Gastrocnemius medialis (tissue), 4 donors: ENCODE measurements around the gene RPL36AL. TPM values are rescaled to one million over a fixed set of nuclear protein-coding genes. Genes with fewer than 3 reads are reported as not detected.
"Not testable (repeated sequence)": the region's sequence is repeated elsewhere in the genome, so short reads cannot be mapped to it uniquely, and the experiment has no call there.

Experiments used
- ATAC-seq, 2 donors: fragments of 150-250 bp; one replicate each; pipeline ENCODE4 v1.9.1; 2016
- DNase-seq, 2 donors: peaks; one replicate each; pipeline ENCODE4 v3.0.0-alpha.2; 2019
- H3K27ac ChIP-seq, 4 donors: fragments of 200-600 bp; sonication (generic); 1 replicate in 1 of 4; 2 replicates in 3 of 4; pipeline ENCODE4 v1.5.1; 2016 to 2018; ENCODE audit warnings: mild to moderate bottlenecking in 2 of 4, moderate library complexity in 1 of 4
- H3K27me3 ChIP-seq, 3 donors: fragments of 200-600 bp; sonication (generic) in 2 of 3; 1 replicate in 1 of 3; 2 replicates in 2 of 3; pipeline versions ENCODE4 v1.5.1 to v1.6.0; 2016 to 2019; ENCODE audit warnings: mild to moderate bottlenecking in 1 of 3, moderate library complexity in 1 of 3
- H3K36me3 ChIP-seq, 2 donors: fragments of 200-600 bp; sonication (generic) in 1 of 2; one replicate each; pipeline ENCODE4 v1.5.1; 2017 to 2018
- H3K4me1 ChIP-seq, 2 donors: fragments of 200-600 bp; sonication (generic) in 1 of 2; one replicate each; pipeline ENCODE4 v1.5.1; 2016 to 2017; ENCODE audit warnings: mild to moderate bottlenecking in 2 of 2
- H3K4me3 ChIP-seq, 4 donors: fragments of 200-600 bp; sonication (generic) in 3 of 4; 1 replicate in 1 of 4; 2 replicates in 3 of 4; pipeline ENCODE4 v1.5.1; 2016 to 2019; ENCODE audit warnings: mild to moderate bottlenecking in 2 of 4
- H3K9me3 ChIP-seq, 3 donors: fragments of 200-600 bp; sonication (generic) in 2 of 3; 1 replicate in 1 of 3; 2 replicates in 2 of 3; pipeline ENCODE4 v1.5.1; 2016 to 2019
- POLR2A ChIP-seq, 2 donors: fragments of 450-650 bp; IDR thresholded peaks; one replicate each; pipeline ENCODE4 v1.6.1; 2017; ENCODE audit warnings: antibody characterized with exemption in 2 of 2, mild to moderate bottlenecking in 2 of 2, moderate library complexity in 2 of 2
- in situ Hi-C, 4 donors: fragments of 200-750 bp; cut with MboI; loops; one replicate each; pipeline versions ENCODE4 v1.15.0 to v1.8.0; 2017; ENCODE audit warnings: low sequenced_read_pairs in 4 of 4
- intact Hi-C: fragments of 100-400 bp; cut with DNase I; formaldehyde crosslinking; loops from one replicate; pipeline ENCODE4 v1.15.1; 2023; ENCODE audit warnings: low total_unique reads
- total RNA-seq, 4 donors: library from RNA; depleted of rRNA; stranded (reverse); fragments of >200 nt; gene quantifications; one replicate each; pipeline versions ENCODE4 v1.1.0 to v1.2.3, GENCODE V29; 2016
- TF ChIP-seq, protein P1 (sequence below), 5 experiments: fragments of 450-650 bp in 3 of 5; fragments of 200-600 bp in 2 of 5; sonication (generic) in 2 of 5; IDR thresholded peaks in 4 of 5; conservative IDR thresholded peaks in 1 of 5; 1 replicate in 4 of 5; 2 replicates in 1 of 5; pipeline ENCODE4 v1.5.1; 2016 to 2019; ENCODE audit warnings: antibody characterized with exemption in 5 of 5, mild to moderate bottlenecking in 3 of 5, moderate library complexity in 3 of 5

RPL36AL gene
- total RNA-seq, 4 donors from 2014 or later: 156 to 226 (median 203) TPM

DNA sequence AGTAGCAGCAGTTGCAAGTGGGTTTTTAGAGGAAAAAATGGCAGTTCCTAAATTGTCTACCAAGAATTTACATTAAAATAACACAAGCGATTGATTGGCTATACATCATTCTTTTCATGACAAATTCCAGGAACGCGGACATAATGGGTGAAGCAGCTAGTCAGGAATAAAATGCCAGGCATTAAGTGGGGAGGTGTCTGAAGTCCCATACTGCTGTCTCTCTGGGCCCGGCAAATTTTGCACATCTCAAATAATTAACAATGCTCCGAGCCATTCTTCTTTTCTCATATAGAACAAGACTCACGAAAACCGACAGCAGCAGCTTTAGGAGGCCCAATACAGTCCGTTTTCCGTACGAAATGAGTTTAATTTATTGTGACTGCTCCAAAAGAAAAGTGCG is 696 bp downstream of the RPL36AL start:
- Histone ChIP-seq H3K9me3 (no peaks in the 10 kb centered on the region), H3K4me3 (peak overlapping the region; percentile 78 to 98 (median 93)), H3K27ac (peak overlapping the region; percentile 94 to 99 (median 96)), H3K27me3 (no peaks in the 10 kb centered on the region), H3K36me3 (peaks cover 0 to 16% of the 10 kb centered on the region in 2 donors), H3K4me1 (peaks cover 20 to 34% of the 10 kb centered on the region in 2 donors)
- in situ Hi-C loops: no loop called here
- no peak for TF ChIP-seq POLR2A (IDR thresholded peaks at IDR 0.05)
- TF ChIP-seq, protein P1, sequence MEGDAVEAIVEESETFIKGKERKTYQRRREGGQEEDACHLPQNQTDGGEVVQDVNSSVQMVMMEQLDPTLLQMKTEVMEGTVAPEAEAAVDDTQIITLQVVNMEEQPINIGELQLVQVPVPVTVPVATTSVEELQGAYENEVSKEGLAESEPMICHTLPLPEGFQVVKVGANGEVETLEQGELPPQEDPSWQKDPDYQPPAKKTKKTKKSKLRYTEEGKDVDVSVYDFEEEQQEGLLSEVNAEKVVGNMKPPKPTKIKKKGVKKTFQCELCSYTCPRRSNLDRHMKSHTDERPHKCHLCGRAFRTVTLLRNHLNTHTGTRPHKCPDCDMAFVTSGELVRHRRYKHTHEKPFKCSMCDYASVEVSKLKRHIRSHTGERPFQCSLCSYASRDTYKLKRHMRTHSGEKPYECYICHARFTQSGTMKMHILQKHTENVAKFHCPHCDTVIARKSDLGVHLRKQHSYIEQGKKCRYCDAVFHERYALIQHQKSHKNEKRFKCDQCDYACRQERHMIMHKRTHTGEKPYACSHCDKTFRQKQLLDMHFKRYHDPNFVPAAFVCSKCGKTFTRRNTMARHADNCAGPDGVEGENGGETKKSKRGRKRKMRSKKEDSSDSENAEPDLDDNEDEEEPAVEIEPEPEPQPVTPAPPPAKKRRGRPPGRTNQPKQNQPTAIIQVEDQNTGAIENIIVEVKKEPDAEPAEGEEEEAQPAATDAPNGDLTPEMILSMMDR (IDR thresholded peaks at IDR 0.05 in 4 of 5, conservative IDR thresholded peaks at IDR 0.05 in 1 of 5): no peak
- intact Hi-C loops: loop anchor here (1.0 to 10.0 kb wide), 4 partner anchors 15 to 1625 kb away; partner anchors contain the start of genes LRR1, RPS29 and TMX1
- no peak for ATAC-seq
- DNase-seq: no peak

DNA sequence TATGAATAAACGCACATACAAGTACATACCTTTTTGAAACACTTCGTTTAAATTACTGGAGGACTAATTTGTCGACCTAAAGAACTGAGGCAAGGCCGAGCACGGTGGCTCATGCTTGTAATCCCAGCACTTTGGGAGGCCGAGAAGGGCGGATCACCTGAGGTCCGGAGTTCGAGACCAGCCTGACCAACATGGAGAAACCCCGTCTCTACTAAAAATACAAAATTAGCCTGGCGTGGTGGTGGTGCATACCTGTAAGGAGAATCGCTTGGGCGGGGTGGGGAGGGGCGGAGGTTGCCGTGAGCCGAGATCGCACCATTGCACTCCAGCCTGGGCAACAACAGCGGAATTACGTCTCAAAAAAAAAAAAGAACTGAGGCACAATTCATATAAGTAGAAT is 1.2 kb downstream of the RPL36AL start:
- intact Hi-C loops: loop anchor here (10.0 kb wide), 1 partner anchor 1626 kb away; the partner anchor contains the start of gene TMX1
- H3K9me3 ChIP-seq, H3K27me3 ChIP-seq, in situ Hi-C loops, ATAC-seq, DNase-seq: not testable (repeated sequence)
- Histone ChIP-seq H3K27ac (peak overlapping the region; percentile 94 to 99 (median 96)), H3K4me3 (peak overlapping the region; percentile 78 to 98 (median 93)), H3K36me3 (peaks cover 0 to 16% of the 10 kb centered on the region in 2 donors), H3K4me1 (peaks cover 20 to 34% of the 10 kb centered on the region in 2 donors)

DNA sequence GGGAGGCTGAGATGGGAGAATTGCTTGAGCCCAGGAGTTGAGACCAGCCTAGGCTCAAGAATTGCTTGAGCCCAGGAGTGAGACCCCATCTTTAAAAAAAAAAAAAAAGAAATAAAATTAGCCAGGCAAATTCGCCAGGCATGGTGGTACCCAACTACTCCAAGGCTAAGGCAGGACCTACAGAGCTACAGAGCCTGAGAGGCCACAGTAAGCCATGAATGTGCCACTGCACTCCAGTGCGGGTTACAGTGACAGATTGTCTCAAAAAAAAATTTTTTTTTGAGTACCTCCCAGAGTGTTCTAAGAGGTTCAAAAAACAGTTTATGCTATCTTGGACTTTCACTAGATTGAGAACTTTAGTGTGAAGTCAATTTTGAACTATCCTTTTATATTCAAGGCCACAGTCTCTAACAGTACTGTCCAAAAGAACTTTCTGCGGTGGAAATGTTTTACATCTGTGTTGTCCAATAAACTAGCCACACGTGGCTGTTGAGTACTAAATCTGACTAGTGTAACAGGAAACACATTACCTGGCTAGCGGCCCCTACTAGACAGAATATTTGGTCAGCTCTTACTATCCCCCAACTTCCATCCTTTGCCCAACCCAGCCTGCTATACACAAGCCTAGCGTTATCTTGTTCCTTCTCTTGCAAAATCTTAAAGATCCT is 2.4 kb downstream of the RPL36AL start:
- Histone ChIP-seq H3K4me3 (no peak overlapping the region), H3K9me3 (no peaks in the 10 kb centered on the region), H3K27ac (no peak overlapping the region), H3K4me1 (peaks cover 19 to 29% of the 10 kb centered on the region in 2 donors), H3K27me3 (no peaks in the 10 kb centered on the region), H3K36me3 (peaks cover 0 to 16% of the 10 kb centered on the region in 2 donors)
- no peak for ATAC-seq
- TF ChIP-seq POLR2A (IDR thresholded peaks at IDR 0.05): no peak
- TF ChIP-seq, protein P1 (IDR thresholded peaks at IDR 0.05 in 4 of 5, conservative IDR thresholded peaks at IDR 0.05 in 1 of 5): no peak
- in situ Hi-C loops (no loop called here), intact Hi-C loops (loop anchor here (10.0 kb wide), 1 partner anchor 1627 kb away; the partner anchor contains the start of gene TMX1)
- no peak for DNase-seq

DNA sequence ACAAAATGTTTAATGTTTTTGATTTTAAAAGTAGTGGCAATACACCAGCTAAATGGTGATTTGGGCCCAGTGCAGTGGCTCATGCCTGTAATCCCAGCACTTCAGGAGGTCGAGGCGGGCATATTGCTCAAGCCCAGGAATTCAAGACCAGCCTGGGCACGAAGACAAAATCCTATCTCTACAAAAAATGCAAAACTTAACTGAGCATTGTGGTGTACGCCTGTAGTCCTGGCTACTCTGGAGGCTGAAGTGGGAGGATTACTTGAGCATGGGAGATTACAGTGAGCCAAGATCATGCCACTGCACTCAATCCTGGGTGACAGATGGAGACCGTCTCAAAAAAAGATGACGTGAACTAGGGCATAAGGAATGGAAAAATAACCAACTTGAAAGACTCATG is 4.7 kb downstream of the RPL36AL start:
- H3K27me3 ChIP-seq: no peaks in the 10 kb centered on the region
- DNase-seq (no peak), ATAC-seq (no peak)
- peaks cover 5 to 13% of the 10 kb centered on the region in 2 donors for H3K4me1 ChIP-seq
- H3K4me3 ChIP-seq: no peak overlapping the region
- H3K36me3 ChIP-seq: peaks cover 0 to 16% of the 10 kb centered on the region in 2 donors
- intact Hi-C loops: loop anchor here (10.0 kb wide), 1 partner anchor 1629 kb away; the partner anchor contains the start of gene TMX1
- H3K27ac ChIP-seq: no peak overlapping the region
- in situ Hi-C loops: no loop called here
- no peaks in the 10 kb centered on the region for H3K9me3 ChIP-seq
- TF ChIP-seq, protein P1 (IDR thresholded peaks at IDR 0.05 in 4 of 5, conservative IDR thresholded peaks at IDR 0.05 in 1 of 5): no peak
- no peak for TF ChIP-seq POLR2A (IDR thresholded peaks at IDR 0.05)

DNA sequence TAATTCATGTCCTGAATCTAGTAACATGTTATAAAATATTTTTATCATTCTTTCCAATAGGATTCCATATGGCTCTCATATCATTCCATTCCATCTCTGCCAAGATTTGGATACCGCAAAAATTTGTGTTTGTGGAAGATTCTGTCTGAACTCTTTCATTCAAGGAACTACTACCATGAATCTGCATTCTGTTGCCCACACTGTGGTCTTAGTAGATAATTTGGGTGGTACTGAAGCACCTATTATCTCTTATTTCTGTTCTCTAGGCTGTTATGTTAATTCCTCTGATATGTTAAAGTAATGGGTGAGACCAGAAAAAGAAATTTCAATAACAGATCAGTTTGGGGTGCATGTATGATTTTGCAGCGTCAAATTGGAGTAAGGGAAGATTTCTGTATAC is 6.2 kb downstream of the RPL36AL start:
- TF ChIP-seq, protein P1 (IDR thresholded peaks at IDR 0.05 in 4 of 5, conservative IDR thresholded peaks at IDR 0.05 in 1 of 5): no peak
- TF ChIP-seq POLR2A (IDR thresholded peaks at IDR 0.05): no peak
- Histone ChIP-seq H3K36me3 (peaks cover 0 to 16% of the 10 kb centered on the region in 2 donors), H3K4me3 (no peak overlapping the region), H3K4me1 (peaks cover 2 to 6% of the 10 kb centered on the region in 2 donors), H3K9me3 (no peaks in the 10 kb centered on the region), H3K27ac (no peak overlapping the region), H3K27me3 (no peaks in the 10 kb centered on the region)
- in situ Hi-C loops (no loop called here), intact Hi-C loops (loop anchor here (10.0 kb wide), 1 partner anchor 1631 kb away; the partner anchor contains the start of gene TMX1)
- ATAC-seq (no peak), DNase-seq (no peak)
